ENCODE results near the gene NCOA4.
A peak's percentile ranks its signal among the peaks of the same experiment; 100 is the strongest.

The NCOA4 gene

GRCh38 chr10:46035923-46036849 lies 5.8 kb upstream of the NCOA4 start:
- no peak overlapping the region for H3K4me3 Mint-ChIP-seq
- H3K36me3 Mint-ChIP-seq (ENCODE audit: low read depth), result no peaks in the 10 kb centered on the region
- no peak overlapping the region for H3K27ac Mint-ChIP-seq
- no peaks in the 10 kb centered on the region for H3K9me3 Mint-ChIP-seq
- no peak for DNase-seq
- H3K27me3 Mint-ChIP-seq, result peaks cover 2% of the 10 kb centered on the region
- peaks cover 4% of the 10 kb centered on the region for H3K4me1 Mint-ChIP-seq (ENCODE audit: low read depth)

DNA sequence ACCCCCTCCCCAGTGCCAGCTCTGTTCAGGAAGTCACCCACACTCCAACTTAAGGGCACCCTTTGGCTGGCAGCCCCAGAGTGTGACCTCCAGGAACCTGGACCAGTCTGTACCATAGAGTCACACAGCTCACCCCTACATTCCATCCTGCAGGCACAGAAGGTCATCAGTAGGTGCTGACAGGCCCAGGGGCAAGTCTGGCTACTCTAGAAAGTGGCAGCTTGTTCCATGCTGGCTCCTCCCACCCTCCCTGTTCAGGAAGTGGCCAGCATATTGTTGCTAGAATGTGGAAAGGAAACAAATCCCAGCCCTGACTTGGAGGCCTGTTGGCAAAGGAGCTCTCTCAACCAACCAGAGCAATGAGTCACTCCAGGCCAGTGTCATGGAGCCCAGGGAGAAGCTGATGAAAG lies 3.2 kb upstream of the NCOA4 start:
- H3K27ac Mint-ChIP-seq, result no peak overlapping the region
- peaks cover 2% of the 10 kb centered on the region for H3K27me3 Mint-ChIP-seq
- H3K36me3 Mint-ChIP-seq (ENCODE audit: low read depth), result peaks cover 14% of the 10 kb centered on the region
- H3K4me1 Mint-ChIP-seq (ENCODE audit: low read depth), result peaks cover 18% of the 10 kb centered on the region
- DNase-seq, result no peak
- no peaks in the 10 kb centered on the region for H3K9me3 Mint-ChIP-seq
- no peak overlapping the region for H3K4me3 Mint-ChIP-seq

- H3K36me3 Mint-ChIP-seq (ENCODE audit: low read depth), result peaks cover 28% of the 10 kb centered on the region
- peaks cover 2% of the 10 kb centered on the region for H3K27me3 Mint-ChIP-seq
- DNase-seq, result no peak
- H3K27ac Mint-ChIP-seq, result peak overlapping the region; percentile 59
- no peaks in the 10 kb centered on the region for H3K9me3 Mint-ChIP-seq
- peaks cover 34% of the 10 kb centered on the region for H3K4me1 Mint-ChIP-seq (ENCODE audit: low read depth)
- H3K4me3 Mint-ChIP-seq, result no peak overlapping the region
Measured at GRCh38 chr10:46031648-46032532, 1.5 kb upstream of the NCOA4 start.

DNA sequence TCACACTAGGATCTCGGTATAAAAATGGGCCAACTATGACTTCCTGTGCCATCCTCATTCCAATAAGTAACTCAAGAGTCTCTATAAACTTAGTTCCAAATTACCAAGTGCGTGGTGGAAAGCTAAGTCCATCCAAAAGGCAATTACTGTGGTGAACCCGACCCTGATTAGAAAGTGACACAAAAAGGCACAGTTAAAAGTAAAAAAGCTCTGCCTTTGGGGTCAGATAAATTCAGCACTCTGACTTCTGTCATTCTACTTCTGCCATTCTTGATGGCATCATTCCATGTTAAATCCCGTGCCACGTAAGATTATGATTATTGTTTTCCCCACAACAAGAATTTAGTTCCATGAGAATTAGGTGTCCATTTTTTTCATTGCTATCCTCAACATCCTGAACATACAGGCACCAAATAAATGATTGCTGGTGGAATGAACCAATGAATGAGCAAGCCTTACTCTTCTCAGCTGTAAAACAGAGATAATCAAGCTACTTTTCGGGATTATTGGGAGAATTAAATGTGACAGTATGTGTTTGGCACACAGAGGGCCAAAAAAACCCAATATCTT lies 877 bp downstream of the NCOA4 start:
- H3K27me3 Mint-ChIP-seq, result no peaks in the 10 kb centered on the region
- no peaks in the 10 kb centered on the region for H3K9me3 Mint-ChIP-seq
- peak overlapping the region; percentile 96 for H3K4me3 Mint-ChIP-seq
- H3K36me3 Mint-ChIP-seq (ENCODE audit: low read depth), result peaks cover 41% of the 10 kb centered on the region
- peak overlapping the region; percentile 98 for H3K27ac Mint-ChIP-seq
- H3K4me1 Mint-ChIP-seq (ENCODE audit: low read depth), result peaks cover 57% of the 10 kb centered on the region
- no peak for DNase-seq

DNA sequence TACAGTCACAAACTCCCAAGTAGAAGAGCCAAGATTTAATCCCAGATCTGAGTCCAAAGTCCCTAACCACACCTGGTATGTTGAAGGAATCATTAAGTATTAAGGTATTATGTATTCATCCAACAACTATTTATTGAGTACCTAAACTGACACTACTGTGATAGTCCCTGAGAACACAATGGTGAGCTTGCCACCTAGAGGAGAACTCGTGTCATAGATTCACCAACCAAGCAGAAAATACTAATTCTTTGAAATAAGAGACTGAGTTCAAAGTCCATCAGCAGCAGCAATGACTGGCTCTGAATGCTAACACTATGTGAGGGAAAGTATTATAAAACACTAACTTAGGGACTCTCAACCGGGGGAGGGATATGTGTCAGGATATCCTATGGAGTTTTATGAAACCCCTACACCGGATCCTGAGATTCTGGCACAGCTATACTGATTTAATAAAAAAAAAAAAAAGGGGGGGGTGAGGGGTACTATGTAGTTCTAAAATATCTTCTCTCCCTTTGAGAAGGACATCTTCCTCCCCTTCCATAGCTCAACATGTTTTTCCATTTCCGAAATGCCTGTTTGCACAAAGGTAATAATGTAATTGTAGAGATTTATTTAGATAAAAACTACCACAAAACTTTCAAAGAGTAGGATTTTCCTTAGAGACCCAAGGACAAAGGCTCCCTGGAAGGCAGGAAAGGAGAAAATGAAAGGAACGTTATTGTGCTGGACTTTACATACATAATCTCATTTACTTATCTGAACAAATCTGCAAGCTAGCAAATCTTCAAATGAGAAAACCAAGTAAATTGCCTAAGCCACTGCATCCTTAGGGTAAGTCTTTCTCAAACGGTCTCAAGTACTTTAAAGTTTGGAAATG lies 1.6 kb downstream of the NCOA4 start:
- no peaks in the 10 kb centered on the region for H3K9me3 Mint-ChIP-seq
- H3K27me3 Mint-ChIP-seq, result no peaks in the 10 kb centered on the region
- DNase-seq, result no peak

GRCh38 chr10:46026106-46026505 lies 4.3 kb downstream of the NCOA4 start:
- no peaks in the 10 kb centered on the region for H3K9me3 Mint-ChIP-seq
- H3K4me1 Mint-ChIP-seq (ENCODE audit: low read depth), result peaks cover 83% of the 10 kb centered on the region
- H3K27ac Mint-ChIP-seq, result peak overlapping the region; percentile 20
- H3K27me3 Mint-ChIP-seq, result no peaks in the 10 kb centered on the region
- no peak overlapping the region for H3K4me3 Mint-ChIP-seq
- no peak for DNase-seq
- peaks cover 55% of the 10 kb centered on the region for H3K36me3 Mint-ChIP-seq (ENCODE audit: low read depth)

More for the DNA sequence above, 1.6 kb downstream of the NCOA4 start:
- peak overlapping the region; percentile 98 for H3K27ac Mint-ChIP-seq
- peak overlapping the region; percentile 96 for H3K4me3 Mint-ChIP-seq
- H3K4me1 Mint-ChIP-seq (ENCODE audit: low read depth), result peaks cover 63% of the 10 kb centered on the region
- H3K36me3 Mint-ChIP-seq (ENCODE audit: low read depth), result peaks cover 41% of the 10 kb centered on the region

GRCh38 chr10:46025406-46025805 lies 5.0 kb downstream of the NCOA4 start:
- Mint-ChIP-seq H3K4me1 (ENCODE audit: low read depth) (peaks cover 86% of the 10 kb centered on the region), H3K27ac (peak overlapping the region; percentile 60), H3K36me3 (ENCODE audit: low read depth) (peaks cover 55% of the 10 kb centered on the region), H3K27me3 (no peaks in the 10 kb centered on the region), H3K4me3 (no peak overlapping the region), H3K9me3 (no peaks in the 10 kb centered on the region)
- DNase-seq, result no peak

DNA sequence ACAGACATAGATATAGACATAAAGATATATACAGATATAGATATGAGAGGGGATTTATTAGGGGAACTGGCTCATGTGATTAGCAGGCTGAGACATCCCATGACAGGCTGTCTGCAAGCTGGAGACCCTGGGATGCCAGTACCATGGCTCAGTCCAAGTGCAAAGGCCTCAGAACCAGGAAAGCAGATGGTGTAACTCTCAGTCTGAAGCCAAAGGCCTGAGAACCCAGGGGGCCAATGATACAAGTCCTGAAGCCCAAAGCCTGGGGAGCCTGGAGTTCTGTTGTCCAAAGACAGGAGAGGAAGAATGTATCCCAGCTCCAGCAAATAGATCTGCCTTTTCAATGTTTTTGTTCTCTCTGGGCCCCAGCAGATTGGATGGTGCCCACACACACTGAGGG lies 5.5 kb downstream of the NCOA4 start:
- H3K27me3 Mint-ChIP-seq, result no peaks in the 10 kb centered on the region
- H3K36me3 Mint-ChIP-seq (ENCODE audit: low read depth), result peaks cover 50% of the 10 kb centered on the region
- DNase-seq, result no peak
- H3K27ac Mint-ChIP-seq, result peak overlapping the region; percentile 60
- H3K4me1 Mint-ChIP-seq (ENCODE audit: low read depth), result peaks cover 91% of the 10 kb centered on the region
- no peak overlapping the region for H3K4me3 Mint-ChIP-seq
- no peaks in the 10 kb centered on the region for H3K9me3 Mint-ChIP-seq

DNA sequence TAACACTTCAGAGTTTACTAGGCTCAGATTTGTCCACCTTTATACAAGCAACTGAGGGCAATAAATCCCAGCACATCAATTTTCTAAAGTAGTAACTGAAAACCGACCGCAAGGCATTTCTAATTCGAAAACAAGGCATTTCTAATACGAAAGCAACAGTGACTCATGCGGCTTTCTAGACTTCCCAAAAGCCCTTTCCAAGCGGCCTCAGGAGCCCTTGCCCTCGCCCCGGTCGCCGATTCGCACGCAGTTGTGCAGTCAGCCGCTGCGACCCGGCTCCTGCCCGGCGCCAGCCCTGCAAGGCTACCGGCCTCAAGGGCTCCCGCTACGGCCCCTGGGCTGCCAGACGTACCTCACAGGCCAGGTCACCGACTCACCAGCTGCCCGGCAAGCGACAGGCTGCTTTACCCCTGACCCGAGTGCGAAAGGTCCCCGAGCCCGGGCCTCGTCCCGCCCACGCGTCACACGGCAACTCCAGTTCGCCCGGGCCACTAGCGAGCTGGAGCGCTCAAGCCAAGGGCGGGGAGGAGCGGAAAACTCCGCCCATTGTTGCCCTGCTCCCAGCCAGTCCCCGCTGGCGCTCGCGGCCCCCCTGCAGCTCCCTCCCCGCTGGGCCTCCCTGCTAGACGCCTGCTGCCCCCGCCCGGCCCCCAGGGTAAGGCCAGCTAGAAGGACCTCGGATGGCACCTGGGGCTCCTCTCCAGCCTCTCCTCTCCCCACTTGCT lies 7.3 kb downstream of the NCOA4 start:
- Mint-ChIP-seq H3K36me3 (ENCODE audit: low read depth) (peaks cover 53% of the 10 kb centered on the region), H3K4me3 (peak overlapping the region; percentile 82), H3K27me3 (no peaks in the 10 kb centered on the region), H3K9me3 (no peaks in the 10 kb centered on the region), H3K4me1 (ENCODE audit: low read depth) (peaks cover 93% of the 10 kb centered on the region), H3K27ac (peak overlapping the region; percentile 94)
- DNase-seq, result peak; percentile 85

DNA sequence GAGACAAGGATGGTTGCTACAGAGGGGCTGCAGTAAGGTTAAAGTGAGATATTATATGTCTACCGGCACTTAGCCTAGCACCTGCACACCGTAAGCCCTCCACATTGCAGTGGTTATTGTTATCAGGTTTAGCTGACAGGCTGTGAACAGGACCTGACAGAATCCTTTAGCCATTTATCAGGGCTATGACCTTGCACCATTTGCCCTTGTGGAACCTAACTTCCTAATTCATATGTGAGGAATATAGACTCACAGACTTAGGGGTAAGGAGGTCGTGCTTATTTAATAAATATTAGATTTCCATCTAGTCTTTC lies 10.1 kb downstream of the NCOA4 start:
- peak overlapping the region; percentile 25 for H3K4me3 Mint-ChIP-seq
- H3K9me3 Mint-ChIP-seq, result no peaks in the 10 kb centered on the region
- H3K4me1 Mint-ChIP-seq (ENCODE audit: low read depth), result peaks cover 90% of the 10 kb centered on the region
- DNase-seq, result no peak
- peaks cover 53% of the 10 kb centered on the region for H3K36me3 Mint-ChIP-seq (ENCODE audit: low read depth)
- H3K27me3 Mint-ChIP-seq, result no peaks in the 10 kb centered on the region
- peak overlapping the region; percentile 79 for H3K27ac Mint-ChIP-seq

GRCh38 chr10:46019569-46020343 lies 10.7 kb downstream of the NCOA4 start:
- no peak for DNase-seq
- Mint-ChIP-seq H3K27me3 (no peaks in the 10 kb centered on the region), H3K4me1 (ENCODE audit: low read depth) (peaks cover 86% of the 10 kb centered on the region), H3K36me3 (ENCODE audit: low read depth) (peaks cover 58% of the 10 kb centered on the region), H3K9me3 (no peaks in the 10 kb centered on the region), H3K4me3 (peak overlapping the region; percentile 25), H3K27ac (peak overlapping the region; percentile 79)

DNA sequence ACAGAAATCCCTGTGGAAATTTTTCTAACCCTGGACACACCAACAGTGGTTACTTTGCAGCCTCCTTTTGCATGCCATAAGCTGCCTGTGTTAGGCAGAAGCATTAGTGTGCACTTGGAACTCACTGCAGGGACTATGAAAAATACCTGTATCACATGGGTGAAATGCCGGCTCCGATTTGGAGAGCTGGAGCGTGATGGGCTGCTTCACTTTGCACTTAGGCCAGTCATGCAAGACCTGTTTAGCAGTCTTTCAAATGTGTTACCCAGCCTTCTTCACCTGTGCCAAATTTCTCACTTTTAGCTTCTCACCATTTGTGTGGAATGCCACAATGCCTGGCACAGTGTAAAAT lies 11.3 kb downstream of the NCOA4 start:
- Mint-ChIP-seq H3K27ac (peak overlapping the region; percentile 79), H3K36me3 (ENCODE audit: low read depth) (peaks cover 64% of the 10 kb centered on the region), H3K9me3 (no peaks in the 10 kb centered on the region), H3K4me1 (ENCODE audit: low read depth) (peaks cover 81% of the 10 kb centered on the region), H3K27me3 (no peaks in the 10 kb centered on the region), H3K4me3 (no peak overlapping the region)
- DNase-seq, result no peak

Measured in activated T-cell treated with anti-CD3 and anti-CD28 coated beads, Interleukin-2, amount 50 U/mL, for 24 hours (primary cell).